Osteocyte (in vitro differentiated cells): ENCODE measurements around the gene SLITRK2. TPM values are rescaled to one million over a fixed set of nuclear protein-coding genes. Genes with fewer than 3 reads are reported as not detected.

ENCODE experiments used
- DNase-seq: peaks from one replicate; pipeline ENCODE4 v3.0.0; 2021; ENCODE audit warnings: mixed read lengths; ENCODE audit not compliant: unreplicated experiment; ENCODE audit errors: extremely low spot score
- H3K27ac Mint-ChIP-seq: one replicate; pipeline ENCODE4 v1.8.0; 2021; ENCODE audit warnings: mild to moderate bottlenecking, mixed read lengths; ENCODE audit not compliant: unreplicated experiment
- H3K27me3 Mint-ChIP-seq: one replicate; pipeline ENCODE4 v1.8.0; 2021; ENCODE audit warnings: mixed read lengths; ENCODE audit not compliant: unreplicated experiment
- H3K36me3 Mint-ChIP-seq: one replicate; pipeline ENCODE4 v1.8.0; 2021; ENCODE audit warnings: mixed read lengths; ENCODE audit not compliant: unreplicated experiment
- H3K4me1 Mint-ChIP-seq: one replicate; pipeline ENCODE4 v1.8.0; 2021; ENCODE audit warnings: mixed read lengths; ENCODE audit not compliant: unreplicated experiment
- H3K4me3 Mint-ChIP-seq: one replicate; pipeline ENCODE4 v1.8.0; 2021; ENCODE audit warnings: mild to moderate bottlenecking, moderate library complexity, mixed read lengths; ENCODE audit not compliant: unreplicated experiment
- H3K9me3 Mint-ChIP-seq: one replicate; pipeline ENCODE4 v1.8.0; 2021; ENCODE audit warnings: mixed read lengths; ENCODE audit not compliant: unreplicated experiment
- CTCF ChIP-seq: fragments of 200-600 bp; sonication (generic); IDR thresholded peaks from 2 replicates; pipeline ENCODE4 v1.5.0; 2021; ENCODE audit warnings: antibody characterized with exemption, mild to moderate bottlenecking, moderate library complexity
- long read RNA-seq: library from polyadenylated mRNA; unstranded; transcript quantifications from one replicate; pipeline ENCODE4 v2.0.0, GENCODE V29; 2021
- total RNA-seq: library from RNA; stranded (reverse); gene quantifications from 2 replicates; pipeline ENCODE4 v1.2.1, GENCODE V29; 2021

The SLITRK2 gene
- not detected in 2 replicates for total RNA-seq
- long read RNA-seq = 0 reads

GRCh38 chrX:145817331-145818185 lies at the start of gene SLITRK2:
Gene SLITRK2, plus strand, starts transcription at chrX:145817829. Its CDS starts 4,597 bp downstream, at chrX:145822426.
- no peak for DNase-seq
- H3K36me3 Mint-ChIP-seq = no peaks in the 10 kb centered on the region
- H3K27me3 Mint-ChIP-seq = peaks cover 36% of the 10 kb centered on the region
- H3K4me1 Mint-ChIP-seq = peaks cover 4% of the 10 kb centered on the region
- H3K4me3 Mint-ChIP-seq = no peak within 1 kb of the TSS
- H3K27ac Mint-ChIP-seq = no peak within 1 kb of the TSS
- TF ChIP-seq CTCF = no peak
- H3K9me3 Mint-ChIP-seq = peaks cover 8% of the 10 kb centered on the region

- H3K4me1 Mint-ChIP-seq = no peaks in the 10 kb centered on the region
- peaks cover 61% of the 10 kb centered on the region for H3K9me3 Mint-ChIP-seq
- no peak overlapping the region for H3K27ac Mint-ChIP-seq
- H3K36me3 Mint-ChIP-seq = no peaks in the 10 kb centered on the region
- TF ChIP-seq CTCF = no peak
- no peaks in the 10 kb centered on the region for H3K27me3 Mint-ChIP-seq
- no peak for DNase-seq
- no peak overlapping the region for H3K4me3 Mint-ChIP-seq
Observed at GRCh38 chrX:145773006-145773405, 44.6 kb upstream of the SLITRK2 start.

GRCh38 chrX:145792281-145792680 lies 25.3 kb upstream of the SLITRK2 start:
- Mint-ChIP-seq H3K27ac (no peak overlapping the region), H3K27me3 (no peaks in the 10 kb centered on the region), H3K9me3 (peaks cover 55% of the 10 kb centered on the region), H3K4me1 (no peaks in the 10 kb centered on the region), H3K36me3 (no peaks in the 10 kb centered on the region), H3K4me3 (no peak overlapping the region)
- DNase-seq = no peak
- TF ChIP-seq CTCF = no peak

GRCh38 chrX:145803508-145803907 lies 14.1 kb upstream of the SLITRK2 start:
- Mint-ChIP-seq H3K4me3 (no peak overlapping the region), H3K27me3 (no peaks in the 10 kb centered on the region), H3K4me1 (no peaks in the 10 kb centered on the region), H3K9me3 (peaks cover 35% of the 10 kb centered on the region), H3K36me3 (no peaks in the 10 kb centered on the region), H3K27ac (no peak overlapping the region)
- DNase-seq = no peak
- no peak for TF ChIP-seq CTCF

GRCh38 chrX:145813081-145813480 lies 4.5 kb upstream of the SLITRK2 start:
- H3K27ac Mint-ChIP-seq = no peak overlapping the region
- H3K27me3 Mint-ChIP-seq = peaks cover 12% of the 10 kb centered on the region
- H3K4me3 Mint-ChIP-seq = no peak overlapping the region
- no peak for DNase-seq
- peaks cover 4% of the 10 kb centered on the region for H3K4me1 Mint-ChIP-seq
- TF ChIP-seq CTCF = no peak
- peaks cover 24% of the 10 kb centered on the region for H3K9me3 Mint-ChIP-seq
- no peaks in the 10 kb centered on the region for H3K36me3 Mint-ChIP-seq
